Activated CD4-positive, alpha-beta memory T cell treated with anti-CD3 and anti-CD28 coated beads, Interleukin-2, amount 10 ng/mL, durations not matched to agents 7 days and 5 days (primary cell): ENCODE data around the gene PPARGC1A. TPM values are rescaled to one million over a fixed set of nuclear protein-coding genes. Genes with fewer than 3 reads are reported as not detected.

Experiments used
- CTCF ChIA-PET: fragments of 350-600 bp; sonication (Branson Sonifier 250); formaldehyde crosslinking; loops from one replicate; lab custom pipeline; 2021; ENCODE audit warnings: antibody characterized with exemption, inconsistent platforms; lab: Charles Lee
- POLR2A ChIA-PET: fragments of 350-600 bp; sonication (Branson Sonifier 250); formaldehyde crosslinking; loops from one replicate; lab custom pipeline; 2021; ENCODE audit warnings: antibody characterized with exemption; lab: Charles Lee
- DNase-seq: peaks from one replicate; pipeline ENCODE4 v3.0.0-alpha.2; 2020
- H3K27ac Mint-ChIP-seq: one replicate; pipeline ENCODE4 v1.8.0; 2021; ENCODE audit warnings: mild to moderate bottlenecking, mixed read lengths
- H3K27me3 Mint-ChIP-seq: one replicate; pipeline ENCODE4 v1.8.0; 2021; ENCODE audit warnings: mixed read lengths
- H3K36me3 Mint-ChIP-seq: one replicate; pipeline ENCODE4 v1.8.0; 2021; ENCODE audit warnings: low read depth, mixed read lengths
- H3K4me1 Mint-ChIP-seq: one replicate; pipeline ENCODE4 v1.8.0; 2021; ENCODE audit warnings: mixed read lengths
- H3K4me3 Mint-ChIP-seq: one replicate; pipeline ENCODE4 v1.8.0; 2021; ENCODE audit warnings: mild to moderate bottlenecking, mixed read lengths
- H3K9me3 Mint-ChIP-seq: one replicate; pipeline ENCODE4 v1.8.0; 2021; ENCODE audit warnings: mixed read lengths
- total RNA-seq, 2 experiments: library from RNA; stranded (reverse); gene quantifications; one replicate each; pipeline ENCODE4 v1.2.3, GENCODE V29; 2021

Gene PPARGC1A, protein sequence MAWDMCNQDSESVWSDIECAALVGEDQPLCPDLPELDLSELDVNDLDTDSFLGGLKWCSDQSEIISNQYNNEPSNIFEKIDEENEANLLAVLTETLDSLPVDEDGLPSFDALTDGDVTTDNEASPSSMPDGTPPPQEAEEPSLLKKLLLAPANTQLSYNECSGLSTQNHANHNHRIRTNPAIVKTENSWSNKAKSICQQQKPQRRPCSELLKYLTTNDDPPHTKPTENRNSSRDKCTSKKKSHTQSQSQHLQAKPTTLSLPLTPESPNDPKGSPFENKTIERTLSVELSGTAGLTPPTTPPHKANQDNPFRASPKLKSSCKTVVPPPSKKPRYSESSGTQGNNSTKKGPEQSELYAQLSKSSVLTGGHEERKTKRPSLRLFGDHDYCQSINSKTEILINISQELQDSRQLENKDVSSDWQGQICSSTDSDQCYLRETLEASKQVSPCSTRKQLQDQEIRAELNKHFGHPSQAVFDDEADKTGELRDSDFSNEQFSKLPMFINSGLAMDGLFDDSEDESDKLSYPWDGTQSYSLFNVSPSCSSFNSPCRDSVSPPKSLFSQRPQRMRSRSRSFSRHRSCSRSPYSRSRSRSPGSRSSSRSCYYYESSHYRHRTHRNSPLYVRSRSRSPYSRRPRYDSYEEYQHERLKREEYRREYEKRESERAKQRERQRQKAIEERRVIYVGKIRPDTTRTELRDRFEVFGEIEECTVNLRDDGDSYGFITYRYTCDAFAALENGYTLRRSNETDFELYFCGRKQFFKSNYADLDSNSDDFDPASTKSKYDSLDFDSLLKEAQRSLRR
- total RNA-seq, result not detected

DNA sequence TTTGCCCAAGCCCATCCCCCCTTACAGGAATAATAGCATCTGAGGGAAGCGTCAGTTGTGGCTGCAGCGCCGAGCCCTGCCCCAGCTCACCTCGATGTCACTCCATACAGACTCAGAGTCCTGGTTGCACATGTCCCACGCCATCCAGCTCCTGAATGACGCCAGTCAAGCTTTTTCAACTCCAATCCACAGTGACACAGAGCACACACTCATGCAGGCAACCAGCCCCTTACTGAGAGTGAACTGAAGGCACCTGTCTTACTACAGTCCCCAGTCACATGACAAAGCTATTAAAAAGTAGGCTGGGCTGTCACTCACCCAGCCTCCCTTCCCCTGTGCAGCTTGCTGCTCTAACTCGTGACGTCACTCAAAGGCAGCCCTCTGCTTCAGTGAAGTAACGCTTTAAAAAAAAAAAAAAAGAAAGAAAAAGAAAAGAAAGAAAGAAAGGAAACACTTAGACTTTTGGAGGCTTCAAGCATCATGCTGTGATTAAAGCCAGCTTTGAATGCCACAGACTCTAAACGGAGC, at the start of gene PPARGC1A:
Gene PPARGC1A (minus strand): TSS at position 234 of the 528 bp plus-strand sequence. CDS start 90 bp downstream, at position 144.
- Mint-ChIP-seq H3K4me1 (no peaks in the 10 kb centered on the region), H3K9me3 (no peaks in the 10 kb centered on the region), H3K27ac (no peak within 1 kb of the TSS), H3K27me3 (peaks cover 7% of the 10 kb centered on the region), H3K4me3 (no peak within 1 kb of the TSS), H3K36me3 (no peaks in the 10 kb centered on the region)
- CTCF ChIA-PET, result interaction anchor here (0.7 kb wide), 1 partner anchor 23 kb away, joined by 3 read pairs; no protein-coding TSS in a partner anchor
- POLR2A ChIA-PET, result no interaction called here
- DNase-seq, result no peak

DNA sequence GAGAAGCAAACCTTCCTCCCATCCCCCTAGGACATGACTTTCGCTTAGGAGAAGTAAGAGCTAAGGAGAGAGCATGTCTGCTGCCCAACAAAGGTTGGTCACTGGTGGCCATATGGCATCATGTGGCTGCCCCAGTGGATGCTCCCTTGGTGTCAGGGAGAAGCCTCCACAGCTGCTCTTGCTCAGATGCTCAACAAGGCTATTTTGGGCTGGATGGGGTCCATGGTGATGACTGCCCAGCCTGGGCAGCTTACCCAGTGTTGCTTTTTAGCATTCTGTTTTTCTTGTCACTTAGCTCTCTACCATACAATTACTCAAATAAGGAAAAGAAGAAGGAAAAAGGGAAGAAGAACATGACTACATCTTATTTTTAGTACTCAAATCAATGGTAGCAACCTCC, 48.9 kb upstream of the PPARGC1A start:
- Mint-ChIP-seq H3K36me3 (no peaks in the 10 kb centered on the region), H3K9me3 (no peaks in the 10 kb centered on the region)

DNA sequence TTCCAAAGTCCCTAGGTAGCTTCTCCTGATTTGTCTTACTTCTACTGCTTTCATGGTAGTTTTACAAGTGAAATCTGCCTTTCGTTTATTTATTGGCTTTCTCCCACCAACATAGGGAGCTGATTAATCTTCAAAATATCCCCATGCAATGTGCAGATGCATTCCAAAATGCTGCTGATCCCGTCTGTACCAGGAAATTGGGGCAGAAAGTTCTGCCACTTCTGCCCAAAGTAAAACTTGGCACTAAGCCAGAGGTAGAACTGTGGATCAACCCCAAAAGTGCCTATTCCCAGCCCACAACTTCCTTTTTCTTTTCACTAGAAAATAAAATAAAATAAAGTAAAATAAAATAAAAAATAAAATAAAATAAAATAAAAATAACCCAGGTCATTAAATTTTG, 47.3 kb upstream of the PPARGC1A start:
- CTCF ChIA-PET, result no interaction called here
- POLR2A ChIA-PET, result no interaction called here

More for the DNA sequence above, 48.9 kb upstream of the PPARGC1A start:
- Mint-ChIP-seq H3K27ac (no peak overlapping the region), H3K4me3 (no peak overlapping the region), H3K4me1 (no peaks in the 10 kb centered on the region), H3K27me3 (no peaks in the 10 kb centered on the region)
- ChIA-PET POLR2A (no interaction called here), CTCF (no interaction called here)
- DNase-seq, result no peak

DNA sequence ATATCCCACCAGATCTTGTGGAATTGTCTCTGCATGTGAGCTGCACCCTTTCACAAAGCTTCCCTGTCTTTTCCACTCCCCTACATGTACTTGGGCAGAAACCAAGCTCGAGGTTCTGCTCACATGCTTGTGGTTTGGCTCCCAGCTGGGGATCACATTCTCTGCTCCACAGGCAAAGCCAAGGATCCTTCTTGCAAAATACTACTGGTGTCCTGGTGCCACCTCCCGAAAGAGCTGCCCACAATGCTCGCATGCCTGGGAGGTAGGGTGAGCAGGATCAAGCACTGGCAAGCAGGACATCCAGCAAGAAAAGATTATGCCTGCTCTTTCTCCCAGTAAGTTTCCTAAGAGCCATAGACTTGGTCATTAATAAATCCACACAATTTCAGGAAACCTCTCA, 45.1 kb upstream of the PPARGC1A start:
- ChIA-PET POLR2A (no interaction called here), CTCF (no interaction called here)
- H3K27ac Mint-ChIP-seq, result no peak overlapping the region
- H3K27me3 Mint-ChIP-seq, result no peaks in the 10 kb centered on the region
- H3K4me3 Mint-ChIP-seq, result no peak overlapping the region
- no peaks in the 10 kb centered on the region for H3K36me3 Mint-ChIP-seq
- DNase-seq, result no peak
- no peaks in the 10 kb centered on the region for H3K9me3 Mint-ChIP-seq
- H3K4me1 Mint-ChIP-seq, result no peaks in the 10 kb centered on the region

More for the DNA sequence above, 47.3 kb upstream of the PPARGC1A start:
- Mint-ChIP-seq H3K27ac (no peak overlapping the region), H3K9me3 (no peaks in the 10 kb centered on the region), H3K27me3 (no peaks in the 10 kb centered on the region), H3K4me3 (no peak overlapping the region), H3K4me1 (no peaks in the 10 kb centered on the region), H3K36me3 (no peaks in the 10 kb centered on the region)
- no peak for DNase-seq

DNA sequence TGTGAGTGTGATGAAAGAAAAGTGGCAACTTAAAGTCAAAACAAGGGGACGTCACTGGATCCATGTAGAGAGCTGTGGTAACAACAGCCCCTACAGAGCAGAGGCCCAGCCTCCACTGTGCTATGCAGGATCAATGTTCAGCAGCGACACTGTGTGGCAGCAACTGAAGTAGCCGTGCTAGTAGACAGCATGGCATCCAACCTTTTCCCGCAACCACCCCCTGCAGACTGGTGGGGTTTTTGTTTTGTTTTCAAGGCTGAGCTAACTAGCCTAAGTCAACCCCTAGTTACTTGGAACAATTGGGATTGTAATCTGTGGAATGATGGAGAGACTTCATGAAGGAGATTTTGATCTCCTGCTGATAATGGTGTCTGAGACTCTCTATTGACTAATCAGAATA, 44.4 kb upstream of the PPARGC1A start:
- Mint-ChIP-seq H3K9me3 (no peaks in the 10 kb centered on the region), H3K4me1 (no peaks in the 10 kb centered on the region), H3K36me3 (no peaks in the 10 kb centered on the region), H3K27me3 (no peaks in the 10 kb centered on the region), H3K27ac (no peak overlapping the region), H3K4me3 (no peak overlapping the region)
- POLR2A ChIA-PET, result no interaction called here
- no peak for DNase-seq
- CTCF ChIA-PET, result no interaction called here

GRCh38 chr4:23932901-23933308, 43.1 kb upstream of the PPARGC1A start:
- no peaks in the 10 kb centered on the region for H3K36me3 Mint-ChIP-seq
- CTCF ChIA-PET, result no interaction called here
- DNase-seq, result no peak
- no peak overlapping the region for H3K27ac Mint-ChIP-seq
- H3K27me3 Mint-ChIP-seq, result no peaks in the 10 kb centered on the region
- H3K9me3 Mint-ChIP-seq, result no peaks in the 10 kb centered on the region
- no peak overlapping the region for H3K4me3 Mint-ChIP-seq
- no peaks in the 10 kb centered on the region for H3K4me1 Mint-ChIP-seq
- POLR2A ChIA-PET, result no interaction called here

DNA sequence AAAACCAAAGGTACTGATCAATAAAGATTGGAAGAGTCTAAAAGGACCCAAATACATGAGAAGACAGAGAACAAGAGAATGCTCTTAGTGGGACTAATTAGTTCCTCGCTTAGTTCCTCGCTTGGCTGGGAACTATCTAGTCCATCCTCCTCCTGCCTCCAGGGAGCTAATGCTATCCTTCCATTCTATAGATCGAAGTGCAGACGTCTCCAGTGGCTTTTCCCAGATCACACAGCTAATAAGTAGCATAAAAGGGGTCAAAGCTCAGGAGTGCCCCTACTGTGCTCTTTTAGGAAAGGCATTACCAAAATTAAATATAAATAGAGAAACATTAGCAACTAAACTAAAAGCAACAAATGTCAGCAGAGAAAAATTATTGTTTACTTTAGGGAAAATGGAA, 42.3 kb upstream of the PPARGC1A start:
- POLR2A ChIA-PET, result no interaction called here
- CTCF ChIA-PET, result no interaction called here
- no peaks in the 10 kb centered on the region for H3K4me1 Mint-ChIP-seq
- H3K4me3 Mint-ChIP-seq, result no peak overlapping the region
- H3K27me3 Mint-ChIP-seq, result no peaks in the 10 kb centered on the region
- H3K27ac Mint-ChIP-seq, result no peak overlapping the region
- H3K9me3 Mint-ChIP-seq, result no peaks in the 10 kb centered on the region
- no peak for DNase-seq
- H3K36me3 Mint-ChIP-seq, result no peaks in the 10 kb centered on the region

- Mint-ChIP-seq H3K27ac (no peak overlapping the region), H3K36me3 (no peaks in the 10 kb centered on the region), H3K4me3 (no peak overlapping the region), H3K9me3 (no peaks in the 10 kb centered on the region), H3K4me1 (no peaks in the 10 kb centered on the region), H3K27me3 (no peaks in the 10 kb centered on the region)
- ChIA-PET POLR2A (no interaction called here), CTCF (no interaction called here)
- no peak for DNase-seq
Observed at GRCh38 chr4:23931489-23931830, 41.6 kb upstream of the PPARGC1A start.

GRCh38 chr4:23930750-23931488, 41.1 kb upstream of the PPARGC1A start:
- no peak for DNase-seq
- H3K36me3 Mint-ChIP-seq, result no peaks in the 10 kb centered on the region
- no peak overlapping the region for H3K4me3 Mint-ChIP-seq
- no peaks in the 10 kb centered on the region for H3K27me3 Mint-ChIP-seq
- H3K27ac Mint-ChIP-seq, result no peak overlapping the region
- H3K9me3 Mint-ChIP-seq, result no peaks in the 10 kb centered on the region
- no peaks in the 10 kb centered on the region for H3K4me1 Mint-ChIP-seq
- CTCF ChIA-PET, result no interaction called here
- POLR2A ChIA-PET, result no interaction called here

DNA sequence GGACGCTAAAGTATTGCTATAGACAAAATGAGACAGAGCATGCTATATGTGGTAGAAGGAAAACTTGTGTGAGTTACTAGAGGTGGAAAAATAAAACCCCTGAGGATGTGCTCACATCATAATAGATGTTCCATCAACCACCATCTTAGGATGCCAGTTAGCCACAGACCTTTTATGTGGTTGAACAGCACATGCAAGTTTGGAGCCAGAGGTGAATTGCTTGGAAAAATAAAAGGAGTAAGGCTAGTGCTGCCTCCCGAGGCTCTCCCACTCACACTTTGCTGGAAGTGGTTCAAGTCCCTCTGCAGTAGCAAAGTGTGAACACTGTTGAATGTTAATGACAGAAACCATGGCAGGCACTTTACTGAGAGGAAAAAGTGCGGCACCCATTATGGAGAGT, 39.4 kb upstream of the PPARGC1A start:
- Mint-ChIP-seq H3K27ac (no peak overlapping the region), H3K4me3 (no peak overlapping the region), H3K36me3 (no peaks in the 10 kb centered on the region), H3K4me1 (no peaks in the 10 kb centered on the region), H3K27me3 (no peaks in the 10 kb centered on the region), H3K9me3 (no peaks in the 10 kb centered on the region)
- ChIA-PET CTCF (interaction anchor here (0.7 kb wide), 1 partner anchor 27 kb away, joined by 3 read pairs; no protein-coding TSS in a partner anchor), POLR2A (no interaction called here)
- no peak for DNase-seq

GRCh38 chr4:23924556-23924955, 34.7 kb upstream of the PPARGC1A start:
- Mint-ChIP-seq H3K27ac (no peak overlapping the region), H3K9me3 (peaks cover 2% of the 10 kb centered on the region), H3K4me1 (no peaks in the 10 kb centered on the region), H3K4me3 (no peak overlapping the region), H3K27me3 (no peaks in the 10 kb centered on the region), H3K36me3 (no peaks in the 10 kb centered on the region)
- POLR2A ChIA-PET, result no interaction called here
- DNase-seq, result no peak
- CTCF ChIA-PET, result no interaction called here

GRCh38 chr4:23923840-23924239, 34.0 kb upstream of the PPARGC1A start:
- Mint-ChIP-seq H3K27ac (no peak overlapping the region), H3K9me3 (peaks cover 2% of the 10 kb centered on the region), H3K36me3 (no peaks in the 10 kb centered on the region), H3K4me1 (no peaks in the 10 kb centered on the region), H3K27me3 (no peaks in the 10 kb centered on the region), H3K4me3 (no peak overlapping the region)
- CTCF ChIA-PET, result no interaction called here
- POLR2A ChIA-PET, result no interaction called here
- DNase-seq, result no peak

DNA sequence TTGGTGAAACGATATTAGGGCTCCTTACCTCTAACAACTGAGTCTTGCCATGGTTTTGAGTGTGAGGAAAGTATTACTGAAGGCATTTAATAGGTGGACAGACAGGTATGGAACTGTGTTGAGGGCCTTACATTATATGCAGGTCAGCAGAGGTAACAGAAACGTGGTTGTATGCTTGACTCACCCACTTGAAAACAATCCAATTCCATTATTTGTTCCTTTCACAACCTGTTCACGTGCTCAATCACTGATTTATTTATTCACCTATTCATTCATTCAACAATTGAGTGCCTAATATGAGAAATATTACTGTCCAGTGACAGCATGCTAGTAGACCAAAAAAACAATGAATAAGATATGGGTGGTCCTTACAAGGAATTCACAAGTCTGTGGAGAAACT, 33.3 kb upstream of the PPARGC1A start:
- Mint-ChIP-seq H3K4me3 (no peak overlapping the region), H3K9me3 (peaks cover 2% of the 10 kb centered on the region), H3K27me3 (no peaks in the 10 kb centered on the region), H3K27ac (no peak overlapping the region), H3K4me1 (no peaks in the 10 kb centered on the region), H3K36me3 (no peaks in the 10 kb centered on the region)
- no peak for DNase-seq
- CTCF ChIA-PET, result no interaction called here
- POLR2A ChIA-PET, result no interaction called here
